SW 1271 (cell line): ENCODE measurements around the gene DYNLT1.
"Not testable (repeated sequence)": the region's sequence is repeated elsewhere in the genome, so short reads cannot be mapped to it uniquely, and the experiment has no call there.

Source experiments
- DNase-seq, 2 experiments: peaks; one replicate each; lab custom pipeline; 2025; lab: John Stamatoyannopoulos, UW

DYNLT1 gene

GRCh38 chr6:158662954-158663624, 18.5 kb upstream of the DYNLT1 start:
- DNase-seq = no peak

GRCh38 chr6:158662607-158662953, 18.0 kb upstream of the DYNLT1 start:
- DNase-seq = no peak

- no peak for DNase-seq
Measured at GRCh38 chr6:158661156-158661685, 16.7 kb upstream of the DYNLT1 start.

- peak in 1 of 2 experiments; percentile 21 for DNase-seq
Measured at GRCh38 chr6:158660333-158660754, 15.8 kb upstream of the DYNLT1 start.

GRCh38 chr6:158656986-158657385, 12.4 kb upstream of the DYNLT1 start:
- DNase-seq = not testable (repeated sequence)

- no peak for DNase-seq
Measured at GRCh38 chr6:158655569-158656450, 11.3 kb upstream of the DYNLT1 start.

GRCh38 chr6:158654960-158655489, 10.5 kb upstream of the DYNLT1 start:
- DNase-seq = no peak

GRCh38 chr6:158654498-158654897, 10.0 kb upstream of the DYNLT1 start:
- no peak for DNase-seq

GRCh38 chr6:158653577-158654354, 9.2 kb upstream of the DYNLT1 start:
- DNase-seq = no peak

- DNase-seq = not testable (repeated sequence)
Measured at GRCh38 chr6:158651981-158652737, 7.6 kb upstream of the DYNLT1 start.

- DNase-seq = no peak
Measured at GRCh38 chr6:158649289-158650143, 5.0 kb upstream of the DYNLT1 start, which contains the start of gene SYTL3. Gene SYTL3 (plus strand): TSS chr6:158650054. CDS start chr6:158663269, 13,215 bp downstream.

- DNase-seq = peak in 1 of 2 experiments; percentile 17
Measured at GRCh38 chr6:158648682-158649131, 4.2 kb upstream of the DYNLT1 start.

- no peak for DNase-seq
Measured at GRCh38 chr6:158647501-158647900, 3.0 kb upstream of the DYNLT1 start.

GRCh38 chr6:158646023-158646910, 1.7 kb upstream of the DYNLT1 start:
- no peak for DNase-seq

- no peak for DNase-seq
Measured at GRCh38 chr6:158645064-158646022, 800 bp upstream of the DYNLT1 start.

GRCh38 chr6:158643836-158644230, 710 bp downstream of the DYNLT1 start:
- peak in 1 of 2 experiments; percentile 10 for DNase-seq

- DNase-seq = no peak
Measured at GRCh38 chr6:158642097-158642601, 2.4 kb downstream of the DYNLT1 start.

GRCh38 chr6:158640519-158640918, 4.0 kb downstream of the DYNLT1 start:
- DNase-seq = no peak
